Keratinocyte (primary cell): ENCODE results near the gene HPS1.

Experiments used
- EZH2 ChIP-seq: IDR thresholded peaks from one replicate; pipeline ENCODE4 v1.6.1; 2012; ENCODE audit warnings: inconsistent platforms, mild to moderate bottlenecking, low read length, moderate library complexity
- TF ChIP-seq, protein P1 (sequence below), 3 experiments: IDR thresholded peaks in 1 of 3; conservative IDR thresholded peaks in 1 of 3; optimal IDR thresholded peaks in 1 of 3; 2 replicates in 2 of 3; 3 replicates in 1 of 3; pipeline versions ENCODE3 to v1.5.1; 2011; ENCODE audit warnings: low read length in 3 of 3, mild to moderate bottlenecking in 3 of 3, moderate library complexity in 2 of 3, control low read depth in 1 of 3, inconsistent platforms in 1 of 3; ENCODE audit not compliant: insufficient read depth in 2 of 3; ENCODE audit errors: extremely low read depth in 1 of 3

DNA sequence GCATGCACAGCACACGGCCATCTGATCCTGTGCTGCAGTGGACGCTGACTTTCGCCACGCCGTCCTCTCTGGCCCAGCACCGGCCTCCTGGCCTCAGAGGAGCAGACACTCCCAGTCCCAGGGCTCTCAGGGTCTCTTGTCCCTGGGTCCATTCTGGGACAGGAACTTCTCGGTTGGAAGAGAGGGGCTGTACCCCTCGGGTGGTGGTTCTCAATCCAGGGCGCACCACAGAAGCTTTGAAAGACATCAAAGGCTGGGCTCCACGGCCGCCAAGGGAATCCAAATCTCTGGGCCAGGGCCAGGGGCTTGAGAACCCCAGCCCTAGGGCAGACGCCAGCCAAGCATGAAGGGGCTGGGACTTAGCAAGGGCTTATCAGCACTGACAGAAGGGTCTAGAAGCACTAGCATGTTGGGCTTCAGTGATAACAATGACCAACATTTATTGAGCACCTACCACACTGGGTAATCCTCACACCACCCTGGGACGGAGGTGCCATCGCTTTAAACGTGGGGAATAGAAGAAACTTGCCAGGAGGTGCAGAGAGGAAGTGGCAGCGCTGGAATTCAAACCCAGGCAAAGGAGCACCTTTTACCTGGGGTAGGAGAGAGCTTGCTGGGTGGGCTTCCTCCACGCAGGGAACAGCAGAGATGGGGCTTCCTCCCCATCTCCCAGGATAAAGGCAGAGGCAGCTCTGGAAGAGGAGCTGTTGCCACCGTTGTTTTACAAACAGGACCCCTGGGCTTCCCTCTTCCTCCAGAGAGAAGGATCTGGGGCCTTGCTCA lies 29.9 kb downstream of the HPS1 start:
- TF ChIP-seq, protein P1, sequence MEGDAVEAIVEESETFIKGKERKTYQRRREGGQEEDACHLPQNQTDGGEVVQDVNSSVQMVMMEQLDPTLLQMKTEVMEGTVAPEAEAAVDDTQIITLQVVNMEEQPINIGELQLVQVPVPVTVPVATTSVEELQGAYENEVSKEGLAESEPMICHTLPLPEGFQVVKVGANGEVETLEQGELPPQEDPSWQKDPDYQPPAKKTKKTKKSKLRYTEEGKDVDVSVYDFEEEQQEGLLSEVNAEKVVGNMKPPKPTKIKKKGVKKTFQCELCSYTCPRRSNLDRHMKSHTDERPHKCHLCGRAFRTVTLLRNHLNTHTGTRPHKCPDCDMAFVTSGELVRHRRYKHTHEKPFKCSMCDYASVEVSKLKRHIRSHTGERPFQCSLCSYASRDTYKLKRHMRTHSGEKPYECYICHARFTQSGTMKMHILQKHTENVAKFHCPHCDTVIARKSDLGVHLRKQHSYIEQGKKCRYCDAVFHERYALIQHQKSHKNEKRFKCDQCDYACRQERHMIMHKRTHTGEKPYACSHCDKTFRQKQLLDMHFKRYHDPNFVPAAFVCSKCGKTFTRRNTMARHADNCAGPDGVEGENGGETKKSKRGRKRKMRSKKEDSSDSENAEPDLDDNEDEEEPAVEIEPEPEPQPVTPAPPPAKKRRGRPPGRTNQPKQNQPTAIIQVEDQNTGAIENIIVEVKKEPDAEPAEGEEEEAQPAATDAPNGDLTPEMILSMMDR (optimal IDR thresholded peaks at IDR 0.05 in 1 of 3, IDR thresholded peaks at IDR 0.05 in 1 of 3, conservative IDR thresholded peaks at IDR 0.05 in 1 of 3; ENCODE audit: extremely low read depth in 1 of 3, insufficient read depth in 2 of 3, low read length in 3 of 3), result no peak
- no peak for TF ChIP-seq EZH2
